ENCODE results near the gene INAFM2.

INAFM2 gene

GRCh38 chr15:40348474-40348870, 25.0 kb downstream of the INAFM2 start:
- TF ChIP-seq CTCF (IDR thresholded peaks at IDR 0.05; ENCODE audit: insufficient read depth, low read length, missing control alignments) = no peak
- no peak for DNase-seq (ENCODE audit: low read depth, low spot score)
- ChIA-PET CTCF (interaction anchor here (1.4 to 12.9 kb wide), 3 partner anchors 6 to 28 kb away, joined by 3 to 166 read pairs (median 4); partner anchors contain the start of genes DISP2 and PHGR1), POLR2A (no interaction called here)
- no peak overlapping the region for H3K4me3 ChIP-seq (ENCODE audit: low read depth, low read length)

- ChIA-PET CTCF (interaction anchor here (1.6 kb wide), 1 partner anchor 19 kb away, joined by 4 read pairs; no protein-coding TSS in a partner anchor), POLR2A (no interaction called here)
- no peak for TF ChIP-seq CTCF (IDR thresholded peaks at IDR 0.05; ENCODE audit: insufficient read depth, low read length, missing control alignments)
- DNase-seq (ENCODE audit: low read depth, low spot score) = no peak
- no peak overlapping the region for H3K4me3 ChIP-seq (ENCODE audit: low read depth, low read length)
These were observed 25.7 kb downstream of the INAFM2 start for GRCh38 chr15:40349163-40349562.

- ChIA-PET POLR2A (interaction anchor here (0.6 kb wide), 1 partner anchor 11 kb away, joined by 3 read pairs; the partner anchor contains the start of gene CCDC9B), CTCF (interaction anchor here (0.8 to 8.3 kb wide), 4 partner anchors 10 to 69 kb away, joined by 4 to 166 read pairs (median 46); partner anchors contain the start of gene CCDC9B)
- no peak overlapping the region for H3K4me3 ChIP-seq (ENCODE audit: low read depth, low read length)
- no peak for DNase-seq (ENCODE audit: low read depth, low spot score)
- TF ChIP-seq CTCF (IDR thresholded peaks at IDR 0.05; ENCODE audit: insufficient read depth, low read length, missing control alignments) = no peak
These were observed 28.9 kb downstream of the INAFM2 start for GRCh38 chr15:40352281-40352901.

- CTCF ChIA-PET = interaction anchor here (1.0 to 8.3 kb wide), 5 partner anchors 12 to 92 kb away, joined by 3 to 166 read pairs (median 4); partner anchors contain the start of gene CCDC9B
- DNase-seq (ENCODE audit: low read depth, low spot score) = no peak
- no peak overlapping the region for H3K4me3 ChIP-seq (ENCODE audit: low read depth, low read length)
- no peak for TF ChIP-seq CTCF (IDR thresholded peaks at IDR 0.05; ENCODE audit: insufficient read depth, low read length, missing control alignments)
- POLR2A ChIA-PET = interaction anchor here (1.2 kb wide), 1 partner anchor 14 kb away, joined by 5 read pairs; no protein-coding TSS in a partner anchor
These were observed 30.2 kb downstream of the INAFM2 start for GRCh38 chr15:40353697-40354096.

- H3K4me3 ChIP-seq (ENCODE audit: low read depth, low read length) = no peak overlapping the region
- peak; percentile 92 for TF ChIP-seq CTCF (IDR thresholded peaks at IDR 0.05; ENCODE audit: insufficient read depth, low read length, missing control alignments)
- POLR2A ChIA-PET = no interaction called here
- DNase-seq (ENCODE audit: low read depth, low spot score) = no peak
- CTCF ChIA-PET = interaction anchor here (0.6 to 8.3 kb wide), 10 partner anchors 9 to 93 kb away, joined by 3 to 166 read pairs (median 4); partner anchors contain the start of gene CCDC9B
These were observed 31.1 kb downstream of the INAFM2 start for GRCh38 chr15:40354408-40355171.
